Left ventricle myocardium inferior (tissue), 1 donor: Measurements from ENCODE around the gene XKR3. TPM values are rescaled to one million over a fixed set of nuclear protein-coding genes. Genes with fewer than 3 reads are reported as not detected.
"Not testable (repeated sequence)": the region's sequence is repeated elsewhere in the genome, so short reads cannot be mapped to it uniquely, and the experiment has no call there.

Experiments used
- DNase-seq: peaks from one replicate; pipeline ENCODE4 v3.0.0-alpha.2; 2020
- H3K27ac ChIP-seq: fragments of 200-600 bp; replicated peaks from 2 replicates; pipeline ENCODE4 v1.8.0; 2021
- H3K27me3 ChIP-seq: fragments of 200-600 bp; 2 replicates; pipeline ENCODE4 v1.8.0; 2021; ENCODE audit warnings: low read depth
- H3K36me3 ChIP-seq: fragments of 200-600 bp; 2 replicates; pipeline ENCODE4 v1.8.0; 2021
- H3K4me1 ChIP-seq: fragments of 200-600 bp; 2 replicates; pipeline ENCODE4 v1.8.0; 2021
- H3K4me3 ChIP-seq: fragments of 200-600 bp; 2 replicates; pipeline ENCODE4 v1.8.0; 2021; ENCODE audit warnings: mild to moderate bottlenecking, moderate library complexity
- H3K9me3 ChIP-seq: fragments of 200-600 bp; replicated peaks from 2 replicates; pipeline ENCODE4 v1.8.0; 2021
- intact Hi-C: fragments of 100-400 bp; cut with micrococcal nuclease; formaldehyde crosslinking; loops from one replicate; pipeline ENCODE4 v1.11.0; 2022
- total RNA-seq: library from RNA; stranded (reverse); fragmentation: NEBNext Ultra II Directional; extraction: Animal tissue kit (Norgen Biotek cat#: 25700); gene quantifications from one replicate; pipeline ENCODE4 v1.2.1, GENCODE V29; 2021
- donor health status: DM: no; HTN: yes; CAD: no; lungs with severe emphysema.

XKR3 gene
- total RNA-seq, 1 donor from 2014 or later: not detected

DNA sequence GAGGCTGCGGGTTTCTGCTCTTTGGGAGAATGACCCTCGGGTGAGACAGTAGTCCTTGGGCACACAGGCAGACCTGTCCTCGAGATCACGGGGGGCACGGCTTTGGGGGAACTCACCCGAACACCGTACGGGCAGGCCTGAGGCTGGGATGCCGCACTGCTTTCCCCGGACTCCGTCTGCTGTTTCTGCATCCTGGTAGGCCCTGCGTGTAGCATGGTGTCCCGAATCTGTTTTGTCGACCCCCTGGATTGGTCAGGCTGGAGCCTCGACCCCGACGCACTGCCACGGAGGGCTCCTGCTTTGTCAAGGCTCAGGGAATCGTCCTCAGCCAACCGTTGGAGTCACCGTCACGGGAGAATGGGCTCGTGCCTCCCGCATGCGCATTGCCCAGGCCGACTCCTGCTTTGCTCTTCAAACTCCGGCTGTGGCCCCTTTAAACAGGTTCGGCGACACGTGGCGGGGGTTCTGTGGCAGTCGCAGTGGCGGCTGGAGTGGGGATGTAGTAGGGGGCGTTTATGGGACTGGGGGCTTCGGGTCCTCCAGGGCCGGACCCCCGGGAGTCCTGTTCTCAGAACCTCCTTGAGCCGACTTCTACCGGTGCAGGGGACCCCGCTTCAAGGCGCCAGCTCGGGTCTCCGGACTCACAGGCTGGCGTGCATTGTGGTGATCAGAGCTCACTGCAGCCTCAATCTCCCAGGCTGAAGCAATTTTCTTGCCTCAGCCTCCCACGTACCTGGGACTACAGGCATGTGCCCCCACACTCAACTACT, 76.9 kb downstream of the XKR3 start:
- intact Hi-C loops, H3K4me1 ChIP-seq: not testable (repeated sequence)

DNA sequence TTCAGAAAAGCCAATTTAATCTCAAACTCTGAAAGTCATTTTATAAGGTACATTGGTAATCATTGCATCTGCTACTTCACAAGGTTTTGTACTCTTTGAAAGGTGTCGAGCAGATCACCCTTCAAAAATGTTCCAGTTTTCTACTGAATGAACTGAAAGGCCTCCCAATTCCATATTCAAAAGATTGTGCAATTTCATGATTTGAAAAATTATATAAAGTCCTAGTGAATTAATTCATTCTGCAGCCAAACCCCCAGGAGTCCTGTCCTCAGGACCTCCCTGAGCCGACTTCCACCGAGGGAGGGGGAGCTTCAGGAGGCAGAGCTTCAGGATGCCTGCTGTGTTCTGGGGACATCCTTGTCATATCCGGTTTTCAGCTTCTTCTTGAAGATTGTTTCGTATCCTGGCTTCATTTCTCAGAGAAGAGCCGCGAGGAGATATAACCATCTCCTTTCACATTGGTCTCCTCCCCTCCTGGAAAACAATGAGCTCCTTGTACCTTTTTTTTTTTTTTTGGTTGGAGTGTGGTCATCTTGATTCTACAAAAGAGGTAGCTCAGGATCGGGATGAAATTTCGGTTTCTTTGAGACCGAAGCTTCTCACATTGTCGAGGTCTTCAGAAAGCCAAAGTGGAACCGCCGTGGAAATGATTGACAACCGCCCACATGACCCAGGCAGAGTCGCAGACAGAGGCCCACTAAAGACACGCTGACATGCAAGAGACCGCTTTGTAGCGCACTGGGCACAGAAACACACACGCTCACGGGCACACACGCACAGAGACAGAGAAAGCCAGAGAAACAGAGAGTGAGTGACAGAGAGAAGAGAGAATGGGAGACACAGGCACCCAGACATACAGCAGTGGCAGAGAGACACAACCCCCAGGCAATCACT, 77.7 kb downstream of the XKR3 start:
- H3K4me1 ChIP-seq, H3K27me3 ChIP-seq, H3K27ac ChIP-seq, intact Hi-C loops, H3K36me3 ChIP-seq, H3K9me3 ChIP-seq, H3K4me3 ChIP-seq, DNase-seq: not testable (repeated sequence)

More for the DNA sequence above, 76.9 kb downstream of the XKR3 start:
- H3K27ac ChIP-seq, H3K9me3 ChIP-seq, H3K4me3 ChIP-seq, DNase-seq, H3K27me3 ChIP-seq, H3K36me3 ChIP-seq: not testable (repeated sequence)

DNA sequence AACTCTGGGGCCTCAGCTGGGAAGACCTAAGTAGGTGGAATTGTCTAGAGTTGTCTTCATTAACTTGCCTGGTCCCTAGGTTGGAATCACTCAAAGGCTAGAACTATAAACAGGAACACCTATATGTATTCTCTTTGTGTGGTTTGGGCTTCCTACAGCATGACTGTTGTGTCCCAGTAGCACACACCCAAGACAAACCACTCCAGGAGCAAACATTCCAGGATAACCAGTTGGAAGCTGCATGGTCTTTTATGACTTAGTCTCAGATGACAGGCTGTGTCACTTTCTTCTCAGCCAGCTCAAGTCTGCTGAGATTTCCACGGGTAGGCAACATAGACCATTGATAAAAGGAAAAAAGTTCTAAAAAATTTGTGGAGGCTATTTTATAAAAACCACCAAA, 90.9 kb downstream of the XKR3 start:
- H3K9me3 ChIP-seq, H3K27ac ChIP-seq, H3K4me1 ChIP-seq, H3K4me3 ChIP-seq, H3K36me3 ChIP-seq, intact Hi-C loops, H3K27me3 ChIP-seq, DNase-seq: not testable (repeated sequence)

Other genes starting within 250 kb of the XKR3 start
- not detected for gene CCT8L2, start 232.6 kb downstream of the XKR3 start, total RNA-seq
- gene GAB4, start 182.8 kb upstream of the XKR3 start, total RNA-seq: not detected